WTC11 (cell line): ENCODE measurements around the gene FNDC3A. TPM values are rescaled to one million over a fixed set of nuclear protein-coding genes. Genes with fewer than 3 reads are reported as not detected.
A peak's percentile ranks its signal among the peaks of the same experiment; 100 is the strongest.

ENCODE experiments used
- ATAC-seq: fragments of 200-7000 bp; cut with Tn5 transposase; 2 replicates; pipeline ENCODE4 v1.10.0; 2021; ENCODE audit warnings: mild to moderate bottlenecking, moderate library complexity
- CTCF ChIA-PET: fragments of 300-600 bp; sonication (Branson Sonifier 250); formaldehyde crosslinking; loops from one replicate; lab custom pipeline; 2021; ENCODE audit warnings: antibody characterized with exemption; lab: Charles Lee
- POLR2A ChIA-PET: fragments of 350-600 bp; sonication (Branson Sonifier 250); formaldehyde crosslinking; loops from one replicate; lab custom pipeline; 2021; ENCODE audit warnings: antibody characterized with exemption; lab: Charles Lee
- DNase-seq: peaks from one replicate; pipeline ENCODE4 v3.0.0; 2021; ENCODE audit warnings: low spot score
- H3K27ac Mint-ChIP-seq: 2 replicates; pipeline ENCODE4 v1.8.0; 2021; ENCODE audit warnings: mixed read lengths
- H3K27me3 Mint-ChIP-seq: 2 replicates; pipeline ENCODE4 v1.8.0; 2021; ENCODE audit warnings: low read depth, mild to moderate bottlenecking, moderate library complexity, mixed read lengths
- H3K36me3 Mint-ChIP-seq: 2 replicates; pipeline ENCODE4 v1.8.0; 2021; ENCODE audit warnings: mixed read lengths
- H3K4me1 Mint-ChIP-seq: 2 replicates; pipeline ENCODE4 v1.8.0; 2022; ENCODE audit warnings: mixed read lengths
- H3K4me3 Mint-ChIP-seq: 2 replicates; pipeline ENCODE4 v1.8.0; 2021; ENCODE audit warnings: mild to moderate bottlenecking, moderate library complexity, mixed read lengths
- H3K9me3 Mint-ChIP-seq: 2 replicates; pipeline ENCODE4 v1.8.0; 2021; ENCODE audit warnings: mixed read lengths
- AR ChIP-seq: fragments of 250-450 bp; sonication (Bioruptor Pico); IDR thresholded peaks from 2 replicates; pipeline ENCODE4 v1.9.0; 2021; ENCODE audit warnings: mild to moderate bottlenecking
- ATF1 ChIP-seq: sonication (generic); formaldehyde crosslinking; IDR thresholded peaks from 2 replicates; pipeline ENCODE4 v1.8.1; 2023; ENCODE audit warnings: mild to moderate bottlenecking, moderate library complexity, missing genetic modification reagents
- CBFB ChIP-seq: sonication (generic); formaldehyde crosslinking; IDR thresholded peaks from 2 replicates; pipeline ENCODE4 v1.8.1; 2022; ENCODE audit warnings: mild to moderate bottlenecking, low read depth, missing genetic modification reagents
- CREB1 ChIP-seq: sonication (generic); formaldehyde crosslinking; IDR thresholded peaks from 2 replicates; pipeline ENCODE4 v1.8.0; 2023; ENCODE audit warnings: mild to moderate bottlenecking, missing genetic modification reagents
- CTCF ChIP-seq: fragments of 200-600 bp; IDR thresholded peaks from 2 replicates; pipeline ENCODE4 v1.8.0; 2022; ENCODE audit warnings: antibody characterized with exemption
- EMX1 ChIP-seq: fragments of 250-450 bp; sonication (Bioruptor Pico); IDR thresholded peaks from 2 replicates; pipeline ENCODE4 v1.8.0; 2021; ENCODE audit warnings: mild to moderate bottlenecking
- GTF2I ChIP-seq: fragments of 250-450 bp; sonication (Bioruptor Pico); conservative IDR thresholded peaks from 2 replicates; pipeline ENCODE4 v1.4.0; 2021; ENCODE audit warnings: mild to moderate bottlenecking
- IRF1 ChIP-seq: sonication (generic); formaldehyde crosslinking; IDR thresholded peaks from 2 replicates; pipeline ENCODE4 v1.8.0; 2023; ENCODE audit warnings: missing genetic modification reagents
- MLX ChIP-seq: sonication (generic); formaldehyde crosslinking; IDR thresholded peaks from 2 replicates; pipeline ENCODE4 v1.8.1; 2023; ENCODE audit warnings: mild to moderate bottlenecking, missing genetic modification reagents, moderate library complexity
- PRDM15 ChIP-seq: sonication (generic); formaldehyde crosslinking; IDR thresholded peaks from 2 replicates; pipeline ENCODE4 v1.8.0; 2022; ENCODE audit warnings: missing genetic modification reagents
- PREB ChIP-seq: sonication (generic); formaldehyde crosslinking; IDR thresholded peaks from 2 replicates; pipeline ENCODE4 v1.8.1; 2022; ENCODE audit warnings: mild to moderate bottlenecking, missing genetic modification reagents, moderate library complexity, borderline replicate concordance
- PRRX2 ChIP-seq: fragments of 250-450 bp; sonication (Bioruptor Pico); IDR thresholded peaks from 2 replicates; pipeline ENCODE4 v1.8.0; 2021; ENCODE audit warnings: mild to moderate bottlenecking
- RELA ChIP-seq: sonication (generic); formaldehyde crosslinking; IDR thresholded peaks from 2 replicates; pipeline ENCODE4 v1.8.1; 2022; ENCODE audit warnings: missing genetic modification reagents, mild to moderate bottlenecking, borderline replicate concordance
- RORB ChIP-seq: fragments of 250-450 bp; sonication (Bioruptor Pico); IDR thresholded peaks from 2 replicates; pipeline ENCODE4 v1.9.0; 2021; ENCODE audit warnings: mild to moderate bottlenecking
- TCF7 ChIP-seq: sonication (generic); formaldehyde crosslinking; IDR thresholded peaks from 2 replicates; pipeline ENCODE4 v1.8.0; 2022; ENCODE audit warnings: mild to moderate bottlenecking, low read depth, missing genetic modification reagents, moderate library complexity
- ZBTB43 ChIP-seq: sonication (generic); formaldehyde crosslinking; IDR thresholded peaks from 2 replicates; pipeline ENCODE4 v1.8.1; 2023; ENCODE audit warnings: mild to moderate bottlenecking, missing genetic modification reagents
- total RNA-seq: library from RNA; stranded (reverse); gene quantifications from 3 replicates; pipeline ENCODE4 v1.2.3, GENCODE V29; 2021

The FNDC3A gene
- total RNA-seq, 1 experiment from 2014 or later, result 24.8 TPM

GRCh38 chr13:49098771-49099512 is 123.2 kb downstream of the FNDC3A start:
- no peaks in the 10 kb centered on the region for H3K27me3 Mint-ChIP-seq
- no peaks in the 10 kb centered on the region for H3K4me1 Mint-ChIP-seq
- H3K27ac Mint-ChIP-seq, result no peak overlapping the region
- H3K9me3 Mint-ChIP-seq, result no peaks in the 10 kb centered on the region
- TF ChIP-seq CREB1 (CRISPR knock-in tag), result no peak
- TF ChIP-seq AR (CRISPR knock-in tag), result no peak
- no peak for TF ChIP-seq CBFB (CRISPR knock-in tag)
- TF ChIP-seq, all 79 proteins: peak for 0
- H3K4me3 Mint-ChIP-seq, result no peak overlapping the region
- H3K36me3 Mint-ChIP-seq, result no peaks in the 10 kb centered on the region
- ATAC-seq (peak; percentile 48), DNase-seq (no peak)
- CTCF ChIA-PET, result interaction anchor here (1.0 to 2.0 kb wide), 3 partner anchors 120 to 182 kb away, joined by 3 to 13 read pairs (median 3); no protein-coding TSS in a partner anchor
- POLR2A ChIA-PET, result no interaction called here

- Mint-ChIP-seq H3K36me3 (no peaks in the 10 kb centered on the region), H3K27ac (no peak overlapping the region), H3K4me3 (no peak overlapping the region), H3K27me3 (no peaks in the 10 kb centered on the region), H3K4me1 (no peaks in the 10 kb centered on the region), H3K9me3 (no peaks in the 10 kb centered on the region)
- no peak for DNase-seq
- ChIA-PET POLR2A (no interaction called here), CTCF (interaction anchor here (1.0 to 2.0 kb wide), 3 partner anchors 119 to 181 kb away, joined by 3 to 13 read pairs (median 3); no protein-coding TSS in a partner anchor)
- ATAC-seq, result no peak
- TF ChIP-seq RORB (no peak), GTF2I (no peak), EMX1 (no peak), RELA (no peak)
Observed at GRCh38 chr13:49099513-49099877, 123.8 kb downstream of the FNDC3A start.

GRCh38 chr13:49100637-49101570 is 125.2 kb downstream of the FNDC3A start:
- Mint-ChIP-seq H3K9me3 (no peaks in the 10 kb centered on the region), H3K36me3 (no peaks in the 10 kb centered on the region), H3K4me3 (no peak overlapping the region), H3K27me3 (no peaks in the 10 kb centered on the region), H3K27ac (no peak overlapping the region), H3K4me1 (no peaks in the 10 kb centered on the region)
- DNase-seq (no peak), ATAC-seq (no peak)
- ChIA-PET CTCF (interaction anchor here (2.0 kb wide), 1 partner anchor 180 kb away, joined by 13 read pairs; no protein-coding TSS in a partner anchor), POLR2A (no interaction called here)
- no peak for TF ChIP-seq IRF1 (CRISPR knock-in tag)
- TF ChIP-seq PRRX2 (CRISPR knock-in tag), result no peak
- TF ChIP-seq CTCF, result no peak
- no peak for TF ChIP-seq ZBTB43 (CRISPR knock-in tag)
- no peak for TF ChIP-seq TCF7 (CRISPR knock-in tag)
- TF ChIP-seq ATF1, result no peak
- no peak for TF ChIP-seq MLX (CRISPR knock-in tag)
- no peak for TF ChIP-seq PREB (CRISPR knock-in tag)
- TF ChIP-seq PRDM15 (CRISPR knock-in tag), result no peak
